Thoracic aorta (tissue), 2 donors: ENCODE data around the gene MYOCD. TPM values are rescaled to one million over a fixed set of nuclear protein-coding genes. Genes with fewer than 3 reads are reported as not detected.

ENCODE experiments used
- ATAC-seq: fragments of 150-250 bp; one replicate; pipeline ENCODE4 v1.8.0; 2017; ENCODE audit warnings: low read depth; ENCODE audit not compliant: insufficient number of reproducible peaks, low FRiP score
- DNase-seq: peaks from one replicate; pipeline ENCODE4 v3.0.0-alpha.2; 2020; ENCODE audit warnings: low spot score
- H3K27ac ChIP-seq, 2 donors: fragments of 200-600 bp; sonication (generic); 1 replicate in 1 of 2; 2 replicates in 1 of 2; pipeline ENCODE4 v1.5.1; 2016; ENCODE audit warnings: mild to moderate bottlenecking in 2 of 2, moderate library complexity in 2 of 2
- H3K27me3 ChIP-seq: fragments of 200-600 bp; sonication (generic); replicated peaks from 2 replicates; pipeline ENCODE4 v1.6.0; 2016; ENCODE audit warnings: mild to moderate bottlenecking; ENCODE audit not compliant: insufficient read depth
- H3K36me3 ChIP-seq: fragments of 200-600 bp; sonication (generic); one replicate; pipeline ENCODE4 v1.5.1; 2016
- H3K4me1 ChIP-seq, 2 donors: fragments of 200-600 bp; sonication (generic); 1 replicate in 1 of 2; 2 replicates in 1 of 2; pipeline versions ENCODE4 v1.5.1 to v1.6.0; 2016; ENCODE audit warnings: low read depth in 2 of 2, mild to moderate bottlenecking in 1 of 2; ENCODE audit not compliant: control insufficient read depth in 1 of 2
- H3K4me3 ChIP-seq: fragments of 200-600 bp; sonication (generic); 2 replicates; pipeline ENCODE4 v1.5.1; 2016; ENCODE audit warnings: mild to moderate bottlenecking
- H3K9me3 ChIP-seq: fragments of 200-600 bp; sonication (generic); 2 replicates; pipeline ENCODE4 v1.5.1; 2016
- total RNA-seq, 2 donors: library from RNA; depleted of rRNA; stranded (reverse); fragments of >200 nt; gene quantifications; one replicate each; pipeline versions ENCODE4 v1.1.0 to v1.2.3, GENCODE V29; 2016
- TF ChIP-seq, protein P1 (sequence below): fragments of 200-600 bp; sonication (generic); IDR thresholded peaks from one replicate; pipeline ENCODE4 v1.5.1; 2019; ENCODE audit warnings: antibody characterized with exemption

The MYOCD gene
- total RNA-seq, 2 donors from 2014 or later: 102 to 113 TPM

DNA sequence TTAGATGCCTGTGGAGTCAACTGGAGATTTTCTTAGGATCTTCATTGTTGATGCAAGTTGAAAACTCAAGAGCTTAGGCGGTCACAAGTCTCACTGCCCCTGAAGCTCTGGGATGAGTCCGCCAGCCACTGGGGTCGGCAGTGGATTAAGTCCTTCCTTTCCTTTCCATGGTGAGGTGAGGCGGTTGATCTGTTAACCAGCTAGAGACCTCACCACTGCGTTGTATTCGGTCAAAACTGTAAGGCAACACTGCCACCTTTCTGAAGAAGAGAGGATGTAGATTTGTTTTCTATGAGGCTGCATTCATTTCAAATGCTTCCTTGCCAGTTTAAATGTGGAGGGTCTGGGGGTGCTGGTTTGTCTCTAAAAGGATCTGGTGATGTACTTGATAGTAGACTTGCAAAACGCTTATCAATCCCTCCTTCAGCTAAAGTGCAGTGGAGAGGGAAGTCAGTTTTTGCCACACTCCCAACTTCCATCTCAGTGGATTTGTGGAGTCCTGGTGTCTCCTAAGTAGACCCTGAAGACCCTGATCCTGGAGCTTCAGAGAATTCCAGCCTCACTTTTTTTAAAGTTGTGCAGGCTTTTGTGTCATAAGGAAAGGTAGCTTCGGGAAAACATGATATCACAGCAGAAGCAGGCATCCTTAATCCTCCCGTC is 1.7 kb downstream of the MYOCD start:
- TF ChIP-seq, protein P1, sequence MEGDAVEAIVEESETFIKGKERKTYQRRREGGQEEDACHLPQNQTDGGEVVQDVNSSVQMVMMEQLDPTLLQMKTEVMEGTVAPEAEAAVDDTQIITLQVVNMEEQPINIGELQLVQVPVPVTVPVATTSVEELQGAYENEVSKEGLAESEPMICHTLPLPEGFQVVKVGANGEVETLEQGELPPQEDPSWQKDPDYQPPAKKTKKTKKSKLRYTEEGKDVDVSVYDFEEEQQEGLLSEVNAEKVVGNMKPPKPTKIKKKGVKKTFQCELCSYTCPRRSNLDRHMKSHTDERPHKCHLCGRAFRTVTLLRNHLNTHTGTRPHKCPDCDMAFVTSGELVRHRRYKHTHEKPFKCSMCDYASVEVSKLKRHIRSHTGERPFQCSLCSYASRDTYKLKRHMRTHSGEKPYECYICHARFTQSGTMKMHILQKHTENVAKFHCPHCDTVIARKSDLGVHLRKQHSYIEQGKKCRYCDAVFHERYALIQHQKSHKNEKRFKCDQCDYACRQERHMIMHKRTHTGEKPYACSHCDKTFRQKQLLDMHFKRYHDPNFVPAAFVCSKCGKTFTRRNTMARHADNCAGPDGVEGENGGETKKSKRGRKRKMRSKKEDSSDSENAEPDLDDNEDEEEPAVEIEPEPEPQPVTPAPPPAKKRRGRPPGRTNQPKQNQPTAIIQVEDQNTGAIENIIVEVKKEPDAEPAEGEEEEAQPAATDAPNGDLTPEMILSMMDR: peak; percentile 36
- H3K4me3 ChIP-seq: peak overlapping the region; percentile 81
- peaks cover 4 to 63% of the 10 kb centered on the region in 2 donors for H3K4me1 ChIP-seq
- DNase-seq: no peak
- no peaks in the 10 kb centered on the region for H3K27me3 ChIP-seq
- peak overlapping the region; percentile 97 to 98 for H3K27ac ChIP-seq
- H3K36me3 ChIP-seq: no peaks in the 10 kb centered on the region
- ATAC-seq: peak; percentile 68
- H3K9me3 ChIP-seq: no peaks in the 10 kb centered on the region

DNA sequence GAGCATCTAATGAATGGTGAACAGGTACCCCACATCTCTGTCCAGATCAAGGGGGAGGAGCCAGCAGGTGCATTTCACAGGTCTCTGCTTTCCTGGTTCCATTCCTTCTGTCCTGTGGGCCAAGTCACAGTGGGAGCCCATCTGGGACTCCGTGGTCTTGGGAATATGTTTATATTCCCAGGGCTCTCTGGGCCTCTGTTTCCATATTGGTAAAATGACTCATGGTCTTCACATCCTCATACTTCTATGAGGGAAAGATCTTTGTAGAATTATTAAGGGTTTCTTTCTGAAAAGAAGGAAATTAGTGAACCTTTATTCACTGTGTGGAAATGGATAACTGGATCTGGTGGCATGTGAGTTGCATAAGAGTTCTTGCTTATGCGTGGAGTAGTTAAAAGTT is 6.2 kb downstream of the MYOCD start:
- Histone ChIP-seq H3K27ac (peak overlapping the region; percentile 27 to 98), H3K4me1 (peaks cover 7 to 74% of the 10 kb centered on the region in 2 donors), H3K36me3 (no peaks in the 10 kb centered on the region), H3K9me3 (no peaks in the 10 kb centered on the region), H3K27me3 (no peaks in the 10 kb centered on the region), H3K4me3 (peak overlapping the region; percentile 30)
- TF ChIP-seq, protein P1: no peak
- ATAC-seq (no peak), DNase-seq (no peak)

DNA sequence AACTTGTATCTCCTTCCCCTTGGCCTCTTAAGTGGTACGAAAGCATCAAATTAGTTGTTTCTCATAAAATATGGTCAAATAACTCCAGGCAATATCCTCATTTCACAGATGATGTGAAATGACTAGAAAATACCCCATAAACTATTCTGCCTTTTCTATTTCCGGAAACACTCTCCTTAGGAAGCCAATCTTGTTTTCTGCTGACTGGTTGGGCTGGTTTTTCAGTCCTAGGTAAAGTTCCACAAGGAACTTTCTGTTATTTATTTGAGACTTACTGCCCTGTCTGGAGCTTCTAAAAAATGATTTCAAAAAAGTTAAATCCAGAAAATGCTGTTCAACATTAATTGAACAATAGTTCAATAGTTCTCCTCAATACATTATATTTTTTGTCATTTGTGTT is 7.3 kb downstream of the MYOCD start:
- TF ChIP-seq, protein P1: no peak
- DNase-seq: no peak
- Histone ChIP-seq H3K4me1 (peaks cover 7 to 74% of the 10 kb centered on the region in 2 donors), H3K36me3 (no peaks in the 10 kb centered on the region), H3K27me3 (no peaks in the 10 kb centered on the region), H3K27ac (peak overlapping the region; percentile 23 to 98), H3K4me3 (no peak overlapping the region), H3K9me3 (no peaks in the 10 kb centered on the region)
- no peak for ATAC-seq

DNA sequence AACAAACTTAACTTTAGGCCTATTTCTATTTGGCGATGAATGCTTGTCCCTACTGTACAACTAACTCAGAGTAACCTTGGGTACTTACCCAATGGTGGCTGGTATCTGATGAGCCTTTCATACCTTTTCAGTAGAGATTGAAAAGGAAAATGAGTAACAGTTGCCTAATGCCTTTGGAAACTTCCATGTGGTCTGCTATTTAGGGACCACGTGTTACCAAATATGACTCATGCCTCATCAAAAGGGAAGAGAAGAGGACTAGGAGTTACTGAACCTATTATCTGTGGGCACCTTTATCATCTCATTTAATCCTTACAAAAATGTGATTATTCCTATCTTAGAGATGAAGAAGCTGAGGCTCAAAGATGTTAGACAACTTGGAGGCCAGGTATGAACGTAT is 8.1 kb downstream of the MYOCD start:
- Histone ChIP-seq H3K4me1 (peaks cover 7 to 67% of the 10 kb centered on the region in 2 donors), H3K36me3 (no peaks in the 10 kb centered on the region)

DNA sequence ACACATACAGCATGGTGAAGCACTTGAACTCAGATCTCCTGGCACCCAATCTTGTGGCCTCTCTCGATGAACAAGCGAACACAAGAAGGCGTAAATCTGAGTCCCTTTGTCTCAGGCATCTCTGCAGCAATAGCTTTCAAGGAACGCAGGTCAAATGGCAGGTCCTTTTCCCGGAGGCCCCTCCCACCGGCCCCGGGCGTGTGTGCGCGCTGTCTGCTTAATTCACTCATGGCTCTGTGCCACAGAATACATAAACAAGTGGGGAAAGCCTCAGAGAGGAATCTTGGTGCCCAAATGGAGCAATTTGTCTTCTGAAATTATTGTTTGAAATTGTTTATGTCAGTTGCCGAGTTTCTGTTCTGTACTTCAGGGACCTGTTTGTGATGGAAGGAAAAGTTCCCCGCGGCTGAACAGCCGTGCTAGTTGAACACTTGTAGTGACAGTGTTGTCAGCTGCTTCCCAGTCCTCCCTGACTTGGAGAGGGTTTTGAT is 14.8 kb downstream of the MYOCD start:
- Histone ChIP-seq H3K9me3 (no peaks in the 10 kb centered on the region), H3K27ac (peak overlapping the region; percentile 57 to 59), H3K27me3 (no peaks in the 10 kb centered on the region), H3K4me1 (peaks cover 2 to 62% of the 10 kb centered on the region in 2 donors), H3K4me3 (peak overlapping the region; percentile 57), H3K36me3 (no peaks in the 10 kb centered on the region)
- ATAC-seq (no peak), DNase-seq (no peak)
- TF ChIP-seq, protein P1: no peak

More for the DNA sequence above, 8.1 kb downstream of the MYOCD start:
- ATAC-seq (no peak), DNase-seq (no peak)
- no peak overlapping the region for H3K4me3 ChIP-seq
- no peaks in the 10 kb centered on the region for H3K9me3 ChIP-seq
- H3K27ac ChIP-seq: no peak overlapping the region
- no peaks in the 10 kb centered on the region for H3K27me3 ChIP-seq
- TF ChIP-seq, protein P1: no peak
